Stimulated activated CD8-positive, alpha-beta memory T cell treated with anti-CD3 and anti-CD28 coated beads, Interleukin-2, amount 100 ng/mL, for 1 hour (primary cell): ENCODE data around the gene MFAP1.
A peak's percentile ranks its signal among the peaks of the same experiment; 100 is the strongest.
"Not testable (repeated sequence)": the region's sequence is repeated elsewhere in the genome, so short reads cannot be mapped to it uniquely, and the experiment has no call there.

Source experiments
- DNase-seq, 2 donors: peaks; one replicate each; pipeline ENCODE4 v3.0.0-alpha.2; 2020; ENCODE audit warnings: low read depth in 2 of 2

The MFAP1 gene

DNA sequence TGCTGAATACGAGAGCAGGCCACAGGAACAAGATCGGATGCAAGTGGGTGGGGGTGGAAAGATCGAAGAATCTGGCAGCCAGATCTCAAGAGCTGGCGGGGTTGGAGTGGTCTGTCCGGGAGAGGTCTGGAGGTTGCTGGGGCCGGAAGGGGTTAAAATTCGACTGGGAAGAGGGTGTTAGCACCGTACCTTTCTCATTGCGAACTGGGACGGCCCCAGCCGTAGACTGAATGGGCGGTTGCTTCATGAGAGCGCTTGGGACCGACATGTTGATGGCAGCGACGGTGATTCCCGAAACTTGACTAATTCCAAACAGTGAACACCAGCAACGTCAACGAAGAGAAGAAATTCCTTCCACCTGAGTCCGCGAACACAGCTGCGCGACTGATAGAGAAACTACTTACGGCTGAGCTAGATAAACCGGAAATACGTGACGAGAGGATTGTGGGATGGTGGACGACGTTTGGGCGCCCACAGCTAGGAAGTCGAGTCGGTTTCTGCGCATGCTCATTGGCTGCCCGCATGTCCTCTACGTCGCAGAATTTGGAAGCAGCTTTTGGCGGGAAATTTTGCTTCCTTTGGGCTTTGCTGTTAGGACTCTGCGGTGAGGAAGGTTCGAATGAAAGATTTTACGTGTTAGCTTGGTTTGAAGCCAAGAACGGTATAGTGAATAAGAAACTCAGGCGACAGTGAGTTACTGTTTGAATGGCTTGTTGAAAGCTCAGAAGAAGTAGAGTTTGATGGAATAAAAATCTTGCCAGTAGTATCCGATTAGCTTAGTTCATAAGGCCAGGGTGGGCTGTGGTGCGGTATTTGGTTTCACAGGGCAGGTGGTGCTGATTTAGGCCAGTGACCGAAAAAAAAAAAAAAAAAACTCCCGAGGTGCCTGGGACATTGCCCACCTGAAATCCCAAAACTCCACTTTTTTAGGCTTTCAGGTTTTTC, at the start of gene MFAP1:
Gene MFAP1, minus strand, starts transcription at position 389 of the 945 bp plus-strand sequence. Its CDS starts 121 bp downstream, at position 268.
- peak; percentile 85 to 87 for DNase-seq

DNA sequence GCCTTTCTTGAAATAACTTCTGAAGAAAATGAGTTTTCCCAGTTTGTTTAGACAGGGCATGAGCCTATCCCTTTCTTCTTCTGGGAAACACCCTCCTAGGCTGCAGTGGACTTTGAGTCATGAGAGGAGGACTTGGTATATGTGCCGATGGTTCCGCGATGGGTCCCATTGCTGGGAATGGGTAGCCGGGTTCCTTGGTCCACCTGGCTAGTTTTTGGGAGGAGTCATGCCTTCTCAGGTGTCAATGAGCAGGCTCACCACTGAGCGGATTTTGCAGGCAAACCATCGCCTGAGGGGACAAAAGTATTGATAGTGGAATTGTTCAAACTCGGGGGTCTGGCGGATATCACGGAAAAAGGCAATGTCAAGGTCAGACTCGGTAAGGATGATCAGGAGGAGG, 49.2 kb upstream of the MFAP1 start:
- DNase-seq = no peak

DNA sequence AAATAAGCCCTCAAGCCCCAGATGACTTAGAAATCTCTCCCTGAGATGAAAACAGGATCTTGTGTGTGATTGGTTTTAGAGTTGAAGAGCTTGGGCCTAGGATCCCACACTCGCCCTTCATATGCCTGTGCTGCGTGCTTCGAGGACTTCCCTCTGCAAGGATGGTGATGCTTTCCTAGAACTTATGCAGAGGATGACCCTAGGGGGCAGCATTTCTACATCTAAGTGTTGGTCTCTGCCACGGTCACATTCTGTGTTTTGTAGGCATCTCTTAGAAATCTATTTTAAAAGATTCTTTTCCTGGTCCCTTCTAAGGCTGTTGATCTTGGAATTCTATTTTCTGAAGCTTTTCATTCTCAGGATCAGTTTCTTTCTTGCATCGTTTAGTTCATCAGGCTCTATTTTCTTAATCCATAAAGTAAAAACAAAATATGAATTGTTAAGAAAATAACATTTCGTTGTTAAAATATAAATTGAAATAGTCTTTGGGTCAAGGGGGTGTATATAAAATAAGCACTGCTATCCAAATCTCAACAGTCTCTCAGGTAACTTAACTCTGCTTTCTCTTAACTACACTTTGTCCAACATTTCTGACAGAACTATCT, 48.0 kb upstream of the MFAP1 start:
- no peak for DNase-seq

GRCh38 chr15:43871835-43872234, 47.3 kb upstream of the MFAP1 start:
- DNase-seq = no peak

- DNase-seq = no peak
Observed at GRCh38 chr15:43868406-43868805, 43.9 kb upstream of the MFAP1 start.

DNA sequence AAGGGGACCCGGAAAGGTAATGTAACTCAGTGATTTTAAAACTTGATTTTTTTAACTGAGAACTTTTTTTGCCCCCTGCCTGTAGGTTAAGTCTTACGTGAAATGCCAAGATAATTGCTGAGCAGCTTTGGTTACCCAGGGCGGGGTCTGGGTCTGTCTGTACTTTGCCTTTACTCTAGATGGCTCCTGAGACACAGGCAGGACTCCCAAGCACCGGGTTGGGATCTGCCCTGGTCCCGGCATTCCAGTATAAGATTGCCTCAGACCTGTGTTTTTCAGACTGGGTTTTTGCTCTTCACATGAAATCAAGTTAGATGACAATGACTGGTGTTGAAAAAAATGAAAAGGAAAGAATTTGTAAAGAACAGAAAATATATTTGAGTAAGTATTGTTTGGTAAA, 42.6 kb upstream of the MFAP1 start:
- DNase-seq = no peak

GRCh38 chr15:43866636-43867035, 42.1 kb upstream of the MFAP1 start:
- DNase-seq = not testable (repeated sequence)

- no peak for DNase-seq
Observed at GRCh38 chr15:43859546-43859945, 35.1 kb upstream of the MFAP1 start.

GRCh38 chr15:43854801-43855200, 30.3 kb upstream of the MFAP1 start:
- DNase-seq = no peak

DNA sequence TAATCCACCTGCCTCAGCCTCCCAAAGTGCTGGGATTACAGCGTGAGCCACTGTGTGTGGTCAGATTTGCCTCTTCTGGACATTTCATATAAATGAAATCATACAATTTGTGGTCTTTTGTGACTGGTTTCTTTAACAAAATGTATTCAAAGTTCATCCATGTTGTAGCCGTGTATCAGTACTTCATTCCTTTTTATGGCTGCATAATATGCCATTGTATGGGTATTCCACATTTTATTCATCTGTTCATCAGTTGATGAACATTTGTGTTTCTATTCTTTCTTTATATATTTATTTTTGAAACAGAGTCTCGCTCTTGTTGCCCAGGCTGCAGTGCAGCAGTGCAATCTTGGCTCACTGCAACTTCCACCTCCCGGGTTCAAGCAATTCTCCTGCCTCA, 28.1 kb upstream of the MFAP1 start:
- DNase-seq = no peak

GRCh38 chr15:43851251-43851650, 26.8 kb upstream of the MFAP1 start:
- DNase-seq = no peak

DNA sequence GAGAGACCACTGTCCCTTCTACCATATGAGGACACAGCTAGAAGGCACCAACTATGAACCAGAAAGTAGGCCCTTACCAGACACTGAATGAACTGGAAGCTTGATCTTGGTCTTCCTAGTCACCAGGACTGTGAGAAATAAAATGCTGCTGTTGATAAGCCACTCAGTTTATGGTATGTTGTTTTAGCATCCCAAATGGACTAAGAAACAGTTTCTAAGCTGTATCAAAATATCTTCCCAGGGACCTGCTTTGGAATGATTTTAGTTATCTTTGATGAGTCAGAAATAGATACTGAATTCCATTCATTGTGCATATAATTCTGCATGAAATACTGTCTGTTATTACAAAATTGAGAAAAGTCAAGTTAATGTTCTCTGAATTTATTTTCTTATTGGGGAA, 20.9 kb upstream of the MFAP1 start:
- no peak for DNase-seq

GRCh38 chr15:43832485-43832884, 8.0 kb upstream of the MFAP1 start:
- DNase-seq = not testable (repeated sequence)

GRCh38 chr15:43831519-43832052, 7.1 kb upstream of the MFAP1 start:
- not testable (repeated sequence) for DNase-seq

DNA sequence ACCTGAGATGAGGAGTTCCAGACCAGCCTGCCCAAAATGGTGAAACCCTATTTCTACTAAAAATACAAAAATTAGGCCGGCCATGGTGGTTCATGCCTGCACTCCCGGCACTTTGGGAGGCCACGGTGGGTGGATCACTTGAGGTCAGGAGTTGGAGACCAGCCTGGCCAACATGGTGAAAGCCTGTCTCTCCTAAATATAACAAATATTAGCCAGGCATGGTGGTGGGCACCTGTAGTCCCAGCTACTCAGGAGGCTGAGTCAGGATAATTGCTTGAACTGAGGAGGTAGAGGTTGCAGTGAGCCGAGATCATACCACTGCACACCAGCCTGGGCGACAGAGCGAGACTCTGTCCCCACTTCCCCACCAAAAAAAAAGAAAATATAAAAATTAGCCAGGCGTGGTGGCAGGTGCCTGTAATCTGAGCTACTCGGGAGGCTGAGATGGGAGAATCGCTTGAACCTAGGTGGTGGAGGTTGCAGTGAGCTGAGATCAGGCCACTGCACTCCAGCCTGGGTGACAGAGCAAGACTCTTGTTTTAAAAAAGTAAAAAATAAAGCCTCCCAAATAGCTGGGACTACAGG, 6.3 kb upstream of the MFAP1 start:
- not testable (repeated sequence) for DNase-seq

GRCh38 chr15:43829951-43830540, 5.6 kb upstream of the MFAP1 start:
- DNase-seq = not testable (repeated sequence)

DNA sequence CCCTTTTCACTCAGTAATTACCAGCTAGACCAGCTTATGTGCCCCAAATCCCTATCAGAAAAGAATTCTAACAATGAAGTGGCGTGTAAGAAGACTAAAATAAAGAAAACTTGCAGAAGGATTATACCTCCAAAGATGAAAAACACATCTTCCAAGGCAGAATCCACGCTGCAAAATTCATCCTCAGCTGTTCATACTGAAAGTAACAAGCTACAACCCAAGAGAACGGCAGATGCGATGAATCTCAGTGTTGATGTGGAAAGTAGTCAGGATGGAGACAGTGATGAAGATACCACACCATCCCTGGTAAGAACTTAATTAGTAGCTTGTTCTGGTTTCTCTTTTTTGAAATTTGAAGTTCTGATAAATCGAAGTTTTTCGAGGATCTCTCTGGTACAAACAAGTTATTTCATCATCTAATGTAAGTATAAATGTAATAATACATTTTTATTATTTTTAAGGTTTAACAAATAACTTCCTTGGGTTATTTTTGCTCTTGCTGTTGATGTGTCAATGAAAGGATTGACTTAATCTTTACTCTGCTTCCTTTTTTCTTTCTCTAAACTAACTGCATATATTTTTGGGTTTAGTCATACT, 3.7 kb upstream of the MFAP1 start:
- DNase-seq = no peak

DNA sequence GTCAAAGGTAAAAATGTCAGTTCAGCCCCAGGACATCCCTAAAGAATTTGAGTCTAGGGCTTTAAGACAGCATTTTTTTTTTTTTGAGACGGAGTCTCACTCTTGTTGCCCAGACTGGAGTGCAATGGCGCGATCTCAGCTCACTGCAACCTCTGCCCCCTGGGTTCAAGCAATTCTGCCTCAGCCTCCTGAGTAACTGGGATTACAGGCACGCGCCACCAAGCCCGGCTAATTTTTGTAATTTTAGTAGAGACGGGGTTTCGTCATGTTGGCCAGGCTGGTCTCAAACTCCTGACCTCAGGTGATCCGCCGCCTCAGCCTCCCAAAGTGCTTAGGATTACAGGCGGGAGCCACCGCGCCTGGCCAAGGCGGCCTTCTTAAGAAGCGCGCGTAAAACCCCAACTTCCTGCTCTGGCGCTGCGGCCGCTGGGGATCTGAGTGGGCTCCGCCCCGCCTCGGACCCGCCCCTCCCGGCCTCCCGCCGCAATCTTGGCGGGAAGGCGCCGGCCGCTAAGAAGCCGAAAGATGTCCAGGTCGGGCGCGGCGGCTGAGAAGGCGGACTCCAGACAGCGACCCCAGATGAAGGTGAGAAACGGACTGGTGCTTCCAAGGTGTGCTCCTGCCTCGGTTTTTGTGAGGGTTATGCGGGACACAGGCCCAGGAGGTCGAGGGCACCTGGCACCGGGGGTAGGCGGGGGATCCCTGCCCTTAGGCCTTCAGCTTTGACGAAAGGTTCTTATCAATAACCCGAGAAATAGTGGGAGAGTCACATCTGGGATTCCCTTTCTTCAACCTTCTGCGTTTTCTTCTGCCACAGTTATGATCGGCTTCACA, 2.2 kb upstream of the MFAP1 start, which contains the start of gene WDR76:
Gene WDR76, plus strand, starts transcription at position 495 of the 834 bp plus-strand sequence. Its CDS starts 31 bp downstream, at position 526.
- peak; percentile 47 to 53 for DNase-seq

GRCh38 chr15:43826029-43826507, 1.6 kb upstream of the MFAP1 start:
- DNase-seq = no peak

DNA sequence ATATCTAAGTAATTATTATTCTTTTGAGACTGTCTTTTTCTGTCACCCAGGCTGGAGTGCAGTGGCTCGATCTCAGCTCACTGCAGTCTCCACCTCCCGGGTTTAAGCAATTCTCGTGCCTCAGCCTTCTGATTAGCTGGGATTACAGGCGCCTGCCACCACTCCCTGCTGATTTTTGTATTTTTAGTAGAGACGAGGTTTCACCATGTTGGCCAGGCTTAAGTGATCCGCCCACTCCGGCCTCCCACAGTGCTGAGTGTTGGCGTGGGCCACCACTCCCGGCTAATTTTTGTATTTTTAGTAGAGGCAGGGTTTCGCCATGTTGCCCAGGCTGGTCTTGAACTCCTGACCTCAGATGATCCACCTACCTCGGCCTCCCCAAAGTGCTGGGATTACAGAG, 815 bp upstream of the MFAP1 start:
- DNase-seq = not testable (repeated sequence)
